Inflammatory macrophage treated with lipopolysaccharide for 1 hour (primary cell): Measurements from ENCODE around the gene RHOA.

Experiments used
- DNase-seq, 2 donors: peaks; one replicate each; pipeline ENCODE4 v3.0.0-alpha.2; 2020 to 2022

The RHOA gene

GRCh38 chr3:49316696-49317457 lies 94.9 kb downstream of the RHOA start:
- no peak for DNase-seq

- peak; percentile 42 to 88 for DNase-seq
These were observed 97.7 kb downstream of the RHOA start for GRCh38 chr3:49313896-49314688.

- no peak for DNase-seq
These were observed 100.5 kb downstream of the RHOA start for GRCh38 chr3:49311283-49311682.

GRCh38 chr3:49310677-49311076 lies 101.1 kb downstream of the RHOA start:
- no peak for DNase-seq
